HG03575 (cell line): ENCODE results near the gene CCDC9.

Source experiments
- ATAC-seq: cut with Tn5 transposase; IDR thresholded peaks from one replicate; pipeline ENCODE4 v1.9.1; 2021; ENCODE audit not compliant: unreplicated experiment, insufficient number of reproducible peaks, low FRiP score; ENCODE audit errors: extremely low read depth

Gene CCDC9

GRCh38 chr19:47319923-47320871 is 63.9 kb downstream of the CCDC9 start:
- no peak for ATAC-seq
